ENCODE data around the gene RYR3.

DNA sequence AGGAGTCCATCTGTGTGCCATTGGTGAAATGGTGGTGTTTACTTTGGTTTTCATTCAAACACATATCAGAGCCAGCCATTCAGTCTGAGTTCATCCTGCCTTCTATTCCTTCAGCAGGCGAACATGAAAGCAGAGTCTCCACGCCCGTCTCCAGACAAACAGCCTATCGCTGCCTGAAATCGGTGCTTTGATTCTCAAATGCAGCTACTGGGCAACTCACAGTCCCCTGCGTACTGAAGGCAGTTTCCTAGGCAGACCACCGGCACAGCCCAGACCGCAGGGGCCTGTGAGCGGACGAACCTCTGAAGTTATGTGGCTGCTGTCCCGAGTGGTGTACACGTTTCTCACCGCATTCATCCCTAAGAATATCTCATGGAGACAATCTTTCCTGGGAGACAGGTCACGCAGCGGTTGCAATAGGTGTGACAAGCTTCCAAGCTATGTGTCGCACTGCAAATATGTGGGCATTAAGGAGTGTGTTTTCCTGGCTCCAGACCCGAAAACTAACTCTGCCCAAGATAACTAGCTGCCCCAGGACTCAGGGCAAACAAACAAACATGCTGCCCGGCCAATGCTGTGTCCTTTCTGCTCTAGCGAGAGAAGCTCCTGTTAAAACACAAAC is 16.9 kb upstream of the RYR3 start:
- TF ChIP-seq, protein P1, sequence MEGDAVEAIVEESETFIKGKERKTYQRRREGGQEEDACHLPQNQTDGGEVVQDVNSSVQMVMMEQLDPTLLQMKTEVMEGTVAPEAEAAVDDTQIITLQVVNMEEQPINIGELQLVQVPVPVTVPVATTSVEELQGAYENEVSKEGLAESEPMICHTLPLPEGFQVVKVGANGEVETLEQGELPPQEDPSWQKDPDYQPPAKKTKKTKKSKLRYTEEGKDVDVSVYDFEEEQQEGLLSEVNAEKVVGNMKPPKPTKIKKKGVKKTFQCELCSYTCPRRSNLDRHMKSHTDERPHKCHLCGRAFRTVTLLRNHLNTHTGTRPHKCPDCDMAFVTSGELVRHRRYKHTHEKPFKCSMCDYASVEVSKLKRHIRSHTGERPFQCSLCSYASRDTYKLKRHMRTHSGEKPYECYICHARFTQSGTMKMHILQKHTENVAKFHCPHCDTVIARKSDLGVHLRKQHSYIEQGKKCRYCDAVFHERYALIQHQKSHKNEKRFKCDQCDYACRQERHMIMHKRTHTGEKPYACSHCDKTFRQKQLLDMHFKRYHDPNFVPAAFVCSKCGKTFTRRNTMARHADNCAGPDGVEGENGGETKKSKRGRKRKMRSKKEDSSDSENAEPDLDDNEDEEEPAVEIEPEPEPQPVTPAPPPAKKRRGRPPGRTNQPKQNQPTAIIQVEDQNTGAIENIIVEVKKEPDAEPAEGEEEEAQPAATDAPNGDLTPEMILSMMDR (IDR thresholded peaks at IDR 0.05; ENCODE audit: low read length): no peak
- TF ChIP-seq EZH2 (optimal IDR thresholded peaks at IDR 0.05; ENCODE audit: low read depth, low read length) (no peak), EZH2phosphoT487 (IDR thresholded peaks at IDR 0.05; ENCODE audit: low read length) (no peak)
